22Rv1 (cell line): ENCODE data around the gene SMCP.

ENCODE experiments used
- ZFX ChIP-seq: fragments of 450-650 bp; IDR thresholded peaks from 2 replicates; pipeline ENCODE4 v1.6.1; 2017; ENCODE audit warnings: antibody characterized with exemption, borderline replicate concordance
- TF ChIP-seq, protein P1 (sequence below): fragments of 450-650 bp; IDR thresholded peaks from 2 replicates; pipeline ENCODE4 v1.5.1; 2017; ENCODE audit warnings: mild to moderate bottlenecking

DNA sequence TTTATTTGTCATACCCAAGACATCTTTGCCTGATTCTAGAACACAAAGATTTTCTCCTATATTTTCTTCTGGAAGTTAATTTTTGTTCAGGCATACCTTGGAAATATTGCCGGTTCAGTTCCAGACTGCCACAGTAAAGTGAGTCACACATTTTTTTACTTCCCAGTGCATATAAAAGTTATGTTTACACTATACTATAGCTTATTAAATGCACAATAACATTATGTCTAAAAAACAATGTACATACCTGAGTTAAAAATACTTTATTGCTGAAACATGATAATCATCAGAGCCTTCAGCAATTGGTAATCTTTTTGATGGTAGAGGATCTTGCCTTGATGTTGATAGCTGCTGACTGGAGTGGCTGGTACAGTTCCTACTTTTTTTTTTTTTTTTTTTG is 10.0 kb downstream of the SMCP start:
- TF ChIP-seq, protein P1, sequence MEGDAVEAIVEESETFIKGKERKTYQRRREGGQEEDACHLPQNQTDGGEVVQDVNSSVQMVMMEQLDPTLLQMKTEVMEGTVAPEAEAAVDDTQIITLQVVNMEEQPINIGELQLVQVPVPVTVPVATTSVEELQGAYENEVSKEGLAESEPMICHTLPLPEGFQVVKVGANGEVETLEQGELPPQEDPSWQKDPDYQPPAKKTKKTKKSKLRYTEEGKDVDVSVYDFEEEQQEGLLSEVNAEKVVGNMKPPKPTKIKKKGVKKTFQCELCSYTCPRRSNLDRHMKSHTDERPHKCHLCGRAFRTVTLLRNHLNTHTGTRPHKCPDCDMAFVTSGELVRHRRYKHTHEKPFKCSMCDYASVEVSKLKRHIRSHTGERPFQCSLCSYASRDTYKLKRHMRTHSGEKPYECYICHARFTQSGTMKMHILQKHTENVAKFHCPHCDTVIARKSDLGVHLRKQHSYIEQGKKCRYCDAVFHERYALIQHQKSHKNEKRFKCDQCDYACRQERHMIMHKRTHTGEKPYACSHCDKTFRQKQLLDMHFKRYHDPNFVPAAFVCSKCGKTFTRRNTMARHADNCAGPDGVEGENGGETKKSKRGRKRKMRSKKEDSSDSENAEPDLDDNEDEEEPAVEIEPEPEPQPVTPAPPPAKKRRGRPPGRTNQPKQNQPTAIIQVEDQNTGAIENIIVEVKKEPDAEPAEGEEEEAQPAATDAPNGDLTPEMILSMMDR = no peak
- no peak for TF ChIP-seq ZFX
